Bronchial epithelial cell (primary cell): Measurements from ENCODE around the gene HOXB3. TPM values are rescaled to one million over a fixed set of nuclear protein-coding genes. Genes with fewer than 3 reads are reported as not detected.

Experiments used
- DNase-seq: peaks from one replicate; pipeline ENCODE4 v3.0.0-alpha.2; 2010; ENCODE audit warnings: low read depth
- FAIRE-seq: peaks from 2 replicates; lab custom pipeline; 2011; peaks lifted over from hg19 to GRCh38; lab: Jason Lieb, UNC
- H3K27me3 ChIP-seq: 2 replicates; pipeline ENCODE4 v1.5.1; 2011; ENCODE audit warnings: low read length; ENCODE audit not compliant: control insufficient read depth, insufficient read depth
- H3K36me3 ChIP-seq: 2 replicates; pipeline ENCODE4 v1.5.1; 2011; ENCODE audit warnings: low read length; ENCODE audit not compliant: control insufficient read depth, insufficient read depth
- H3K4me3 ChIP-seq: 2 replicates; pipeline ENCODE4 v1.5.1; 2011; ENCODE audit warnings: mild to moderate bottlenecking, low read depth, low read length, control low read depth
- total RNA-seq: library from RNA; depleted of rRNA; stranded (reverse); fragments of >200 nt; gene quantifications from 2 replicates; pipeline ENCODE4 v1.2.1, GENCODE V29; 2014
- TF ChIP-seq, protein P1 (sequence below): IDR thresholded peaks from 2 replicates; pipeline ENCODE4 v1.5.1; 2011; ENCODE audit warnings: mild to moderate bottlenecking, moderate library complexity, low read length, control low read depth, inconsistent platforms; ENCODE audit not compliant: insufficient read depth, severe bottlenecking

Gene HOXB3
- total RNA-seq, 1 donor from 2014 or later, result not detected

DNA sequence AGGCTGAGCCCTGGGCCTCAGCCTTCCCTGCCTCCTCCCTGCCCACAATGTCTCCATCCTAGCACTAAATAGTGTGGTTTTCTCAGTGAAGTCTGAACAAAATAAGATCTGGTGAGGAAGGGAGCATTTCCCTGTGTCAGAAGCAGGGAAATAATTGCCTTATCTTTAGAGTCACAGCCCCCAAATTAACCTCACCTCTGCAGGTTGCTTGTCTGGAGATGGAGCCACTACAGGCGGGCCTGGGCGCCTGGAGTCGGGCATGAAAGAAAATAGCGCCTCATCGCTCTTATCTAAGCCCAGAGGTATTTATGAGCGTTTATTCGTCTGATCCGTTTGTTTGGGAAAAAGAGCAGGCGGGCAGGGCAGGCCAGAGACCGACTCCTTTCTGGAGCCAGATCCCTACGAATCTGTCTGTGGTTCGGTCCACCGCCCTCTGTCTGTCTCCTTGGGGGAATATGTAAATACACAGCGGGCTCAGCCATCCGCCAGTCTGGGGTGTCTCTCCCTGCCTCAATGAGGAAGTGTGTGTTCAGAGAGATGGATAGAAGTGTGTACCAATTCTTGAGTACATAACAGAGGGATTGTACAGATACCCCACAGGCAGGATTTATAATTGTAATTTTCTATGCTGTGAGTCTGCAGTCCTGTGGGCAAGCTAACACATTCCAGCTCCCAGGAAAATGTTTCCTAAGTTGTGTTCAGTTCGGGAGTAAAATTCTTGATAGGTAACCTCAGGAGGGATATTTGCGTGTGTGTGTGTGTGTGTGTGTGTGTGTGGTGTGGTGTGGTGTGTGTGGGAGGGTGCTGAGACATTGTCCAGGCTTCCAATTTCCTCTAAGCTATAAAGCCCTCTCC, 10.4 kb upstream of the HOXB3 start:
- H3K27me3 ChIP-seq, result peaks cover 94% of the 10 kb centered on the region
- no peaks in the 10 kb centered on the region for H3K36me3 ChIP-seq
- FAIRE-seq (no peak), DNase-seq (no peak)
- H3K4me3 ChIP-seq, result no peak overlapping the region
- TF ChIP-seq, protein P1, sequence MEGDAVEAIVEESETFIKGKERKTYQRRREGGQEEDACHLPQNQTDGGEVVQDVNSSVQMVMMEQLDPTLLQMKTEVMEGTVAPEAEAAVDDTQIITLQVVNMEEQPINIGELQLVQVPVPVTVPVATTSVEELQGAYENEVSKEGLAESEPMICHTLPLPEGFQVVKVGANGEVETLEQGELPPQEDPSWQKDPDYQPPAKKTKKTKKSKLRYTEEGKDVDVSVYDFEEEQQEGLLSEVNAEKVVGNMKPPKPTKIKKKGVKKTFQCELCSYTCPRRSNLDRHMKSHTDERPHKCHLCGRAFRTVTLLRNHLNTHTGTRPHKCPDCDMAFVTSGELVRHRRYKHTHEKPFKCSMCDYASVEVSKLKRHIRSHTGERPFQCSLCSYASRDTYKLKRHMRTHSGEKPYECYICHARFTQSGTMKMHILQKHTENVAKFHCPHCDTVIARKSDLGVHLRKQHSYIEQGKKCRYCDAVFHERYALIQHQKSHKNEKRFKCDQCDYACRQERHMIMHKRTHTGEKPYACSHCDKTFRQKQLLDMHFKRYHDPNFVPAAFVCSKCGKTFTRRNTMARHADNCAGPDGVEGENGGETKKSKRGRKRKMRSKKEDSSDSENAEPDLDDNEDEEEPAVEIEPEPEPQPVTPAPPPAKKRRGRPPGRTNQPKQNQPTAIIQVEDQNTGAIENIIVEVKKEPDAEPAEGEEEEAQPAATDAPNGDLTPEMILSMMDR, result no peak

DNA sequence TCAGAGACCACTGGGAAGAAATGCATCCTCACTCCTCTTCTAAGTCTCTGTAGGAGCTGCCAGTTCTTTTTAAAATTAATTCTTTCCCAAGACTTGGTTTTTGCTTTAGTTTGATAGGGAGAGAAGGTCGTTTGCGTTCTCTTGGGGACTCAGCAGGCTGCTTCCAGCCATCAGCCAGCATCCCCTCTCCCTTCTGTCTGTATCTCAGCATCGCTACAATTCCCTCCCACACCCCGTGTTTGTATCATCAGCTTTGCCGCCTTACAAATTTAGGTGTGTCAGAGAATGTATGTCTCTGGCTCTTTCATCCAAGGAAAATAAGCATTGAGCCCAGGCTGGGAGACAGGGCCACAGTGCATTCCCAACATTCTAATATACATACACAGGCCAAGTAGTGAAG, 9.3 kb upstream of the HOXB3 start:
- Histone ChIP-seq H3K36me3 (no peaks in the 10 kb centered on the region), H3K27me3 (peaks cover 94% of the 10 kb centered on the region), H3K4me3 (no peak overlapping the region)
- FAIRE-seq (no peak), DNase-seq (no peak)
- TF ChIP-seq, protein P1, result no peak

DNA sequence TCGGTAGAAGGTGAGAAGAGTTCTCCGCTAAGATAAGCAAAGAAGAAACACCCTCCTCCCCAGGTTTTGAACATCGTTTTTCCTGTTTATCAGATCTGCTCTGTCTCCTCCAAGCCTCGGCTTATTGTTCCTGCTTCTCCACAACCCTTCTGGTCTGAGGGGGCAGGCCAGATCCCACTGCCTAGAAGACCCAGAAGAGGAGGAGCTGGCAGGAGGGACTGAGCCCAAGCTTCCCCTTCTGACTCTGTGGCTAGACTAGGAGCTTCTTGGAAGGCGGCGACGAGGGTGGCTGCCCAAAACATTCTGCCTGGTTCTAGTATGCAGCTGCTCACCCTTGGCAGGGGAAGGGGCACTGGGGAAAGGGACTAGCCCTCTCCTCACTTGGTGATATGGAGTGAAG, 8.7 kb upstream of the HOXB3 start:
- TF ChIP-seq, protein P1, result no peak
- no peak overlapping the region for H3K4me3 ChIP-seq
- H3K36me3 ChIP-seq, result no peaks in the 10 kb centered on the region
- FAIRE-seq (no peak), DNase-seq (no peak)
- peaks cover 93% of the 10 kb centered on the region for H3K27me3 ChIP-seq

DNA sequence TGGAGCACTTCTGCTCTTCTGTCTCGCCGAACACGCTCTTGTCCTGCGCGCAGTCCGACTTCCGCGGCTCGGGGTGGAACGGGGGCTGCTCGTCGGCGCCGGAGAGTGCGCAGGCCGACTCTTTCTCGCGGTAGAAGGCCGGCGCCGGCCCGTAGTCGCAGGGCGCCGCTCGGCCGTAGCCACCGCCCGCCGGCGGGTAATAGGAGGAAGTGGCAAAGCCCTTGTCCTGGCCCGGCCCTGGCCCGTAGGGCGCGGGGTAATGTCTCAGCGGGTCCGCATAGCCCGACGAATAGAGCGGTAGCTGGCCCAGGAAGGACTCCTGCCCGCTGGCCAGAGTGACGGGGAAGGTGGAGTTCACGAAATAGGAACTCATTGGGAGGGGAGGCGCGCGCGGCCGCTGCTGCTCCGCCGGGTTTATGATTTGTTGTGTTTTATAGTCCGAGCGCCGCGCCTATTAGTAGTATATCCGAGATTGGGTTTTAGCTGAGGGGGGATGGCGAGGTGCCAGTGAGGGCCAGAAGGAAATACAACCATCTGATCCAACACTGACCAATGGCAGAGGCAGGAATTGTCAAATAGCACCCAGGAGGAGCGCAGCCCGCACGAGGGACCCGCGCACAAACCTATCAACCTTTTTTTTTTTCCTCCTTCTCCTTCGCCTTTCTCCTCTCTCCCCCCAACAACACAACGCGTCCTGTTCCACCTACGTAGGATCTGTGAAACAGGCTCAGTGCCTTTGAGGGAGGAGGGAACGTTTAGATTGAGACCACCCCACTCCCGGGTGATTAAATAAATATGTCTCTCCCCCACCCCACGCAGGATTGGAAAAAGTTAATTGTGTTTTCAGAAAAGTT, 8.0 kb upstream of the HOXB3 start:
- Histone ChIP-seq H3K36me3 (no peaks in the 10 kb centered on the region), H3K4me3 (no peak overlapping the region), H3K27me3 (peaks cover 93% of the 10 kb centered on the region)
- no peak for FAIRE-seq
- DNase-seq, result no peak
- TF ChIP-seq, protein P1, result no peak

DNA sequence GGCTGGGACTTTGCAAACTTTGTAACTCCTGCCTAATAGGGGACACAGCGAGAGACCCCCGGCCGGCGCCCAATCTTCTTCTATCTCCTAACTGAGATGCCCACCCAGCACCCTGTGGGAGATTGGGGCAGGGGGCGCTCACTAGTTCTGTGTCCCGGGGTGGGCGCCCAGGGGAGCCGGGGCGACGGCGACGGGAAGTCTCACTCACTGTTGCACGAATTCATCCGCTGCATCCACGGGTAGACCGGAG, 7.4 kb upstream of the HOXB3 start:
- TF ChIP-seq, protein P1, result no peak
- FAIRE-seq (no peak), DNase-seq (no peak)
- Histone ChIP-seq H3K36me3 (no peaks in the 10 kb centered on the region), H3K27me3 (peaks cover 92% of the 10 kb centered on the region), H3K4me3 (no peak overlapping the region)
